Erythroblast (primary cell): Measurements from ENCODE around the gene OVCA2.

Experiments used
- GATA1 ChIP-seq: IDR thresholded peaks from 2 replicates; pipeline ENCODE4 v1.6.1; 2011; ENCODE audit warnings: low read depth, mild to moderate bottlenecking, control low read depth, low read length, moderate library complexity
- POLR2A ChIP-seq: IDR thresholded peaks from 2 replicates; pipeline ENCODE4 v1.6.1; 2011; ENCODE audit warnings: mild to moderate bottlenecking, low read length

- TF ChIP-seq POLR2A (no peak), GATA1 (no peak)
Observed at GRCh38 chr17:2016494-2016893, 25.3 kb upstream of the OVCA2 start.
